Astrocyte of the spinal cord (primary cell): ENCODE measurements around the gene CACNA1C.

Source experiments
- DNase-seq: peaks from one replicate; pipeline ENCODE4 v3.0.0; 2011; ENCODE audit warnings: low read depth, low spot score
- H3K4me3 ChIP-seq: 2 replicates; pipeline ENCODE4 v1.5.1; 2011; ENCODE audit warnings: low read depth, mild to moderate bottlenecking, low read length, moderate library complexity
- in situ Hi-C: cut with HindIII; loops from 2 replicates; pipeline ENCODE4 v1.10.0; 2017; ENCODE audit warnings: low sequenced_read_pairs
- TF ChIP-seq, protein P1 (sequence below): IDR thresholded peaks from 2 replicates; pipeline ENCODE4 v1.5.1; 2012; ENCODE audit warnings: low read depth, mild to moderate bottlenecking, low read length, inconsistent platforms

The CACNA1C gene

DNA sequence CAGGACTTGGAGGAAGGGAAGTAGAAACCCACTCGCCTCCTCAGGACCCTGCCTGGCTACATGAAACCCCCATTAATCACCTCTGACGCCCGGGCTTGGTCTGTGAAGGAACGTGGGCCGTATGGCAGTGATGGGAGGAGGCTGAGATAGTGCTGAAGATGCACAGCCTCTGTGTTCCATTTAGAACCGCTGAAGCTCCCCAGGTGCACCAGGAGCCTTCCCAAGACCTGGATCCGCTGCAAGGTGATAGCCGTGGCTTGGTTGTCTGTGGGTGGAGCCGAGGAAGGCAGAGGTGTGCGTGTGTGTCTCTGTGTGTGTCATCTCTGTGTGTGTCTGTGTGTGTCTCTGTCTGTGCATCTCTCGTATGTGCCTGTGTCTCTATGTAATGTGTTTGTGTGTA, 293.1 kb downstream of the CACNA1C start:
- TF ChIP-seq, protein P1, sequence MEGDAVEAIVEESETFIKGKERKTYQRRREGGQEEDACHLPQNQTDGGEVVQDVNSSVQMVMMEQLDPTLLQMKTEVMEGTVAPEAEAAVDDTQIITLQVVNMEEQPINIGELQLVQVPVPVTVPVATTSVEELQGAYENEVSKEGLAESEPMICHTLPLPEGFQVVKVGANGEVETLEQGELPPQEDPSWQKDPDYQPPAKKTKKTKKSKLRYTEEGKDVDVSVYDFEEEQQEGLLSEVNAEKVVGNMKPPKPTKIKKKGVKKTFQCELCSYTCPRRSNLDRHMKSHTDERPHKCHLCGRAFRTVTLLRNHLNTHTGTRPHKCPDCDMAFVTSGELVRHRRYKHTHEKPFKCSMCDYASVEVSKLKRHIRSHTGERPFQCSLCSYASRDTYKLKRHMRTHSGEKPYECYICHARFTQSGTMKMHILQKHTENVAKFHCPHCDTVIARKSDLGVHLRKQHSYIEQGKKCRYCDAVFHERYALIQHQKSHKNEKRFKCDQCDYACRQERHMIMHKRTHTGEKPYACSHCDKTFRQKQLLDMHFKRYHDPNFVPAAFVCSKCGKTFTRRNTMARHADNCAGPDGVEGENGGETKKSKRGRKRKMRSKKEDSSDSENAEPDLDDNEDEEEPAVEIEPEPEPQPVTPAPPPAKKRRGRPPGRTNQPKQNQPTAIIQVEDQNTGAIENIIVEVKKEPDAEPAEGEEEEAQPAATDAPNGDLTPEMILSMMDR = no peak
- in situ Hi-C loops = no loop called here
- DNase-seq = no peak
- no peak overlapping the region for H3K4me3 ChIP-seq

DNA sequence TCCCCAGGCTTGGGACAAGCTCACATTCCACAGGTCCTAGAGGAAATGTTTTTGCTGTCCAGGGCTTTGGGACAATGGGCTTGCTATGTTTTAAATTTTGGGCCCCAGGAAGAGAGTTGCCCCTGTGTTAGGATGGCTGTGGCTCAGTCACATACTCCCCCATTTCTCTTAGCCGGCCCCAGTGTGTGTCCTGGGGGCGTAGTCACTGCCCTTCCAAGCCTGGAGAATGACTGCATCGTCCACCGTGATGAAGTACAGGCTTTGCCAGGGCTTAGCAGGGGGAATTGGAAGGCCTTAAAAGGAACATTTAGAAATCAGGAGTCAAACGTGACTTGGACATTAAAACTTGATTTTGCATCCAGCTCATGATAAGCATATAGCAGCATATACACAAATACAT, 293.6 kb downstream of the CACNA1C start:
- TF ChIP-seq, protein P1 = no peak
- no peak overlapping the region for H3K4me3 ChIP-seq
- DNase-seq = no peak
- in situ Hi-C loops = no loop called here

DNA sequence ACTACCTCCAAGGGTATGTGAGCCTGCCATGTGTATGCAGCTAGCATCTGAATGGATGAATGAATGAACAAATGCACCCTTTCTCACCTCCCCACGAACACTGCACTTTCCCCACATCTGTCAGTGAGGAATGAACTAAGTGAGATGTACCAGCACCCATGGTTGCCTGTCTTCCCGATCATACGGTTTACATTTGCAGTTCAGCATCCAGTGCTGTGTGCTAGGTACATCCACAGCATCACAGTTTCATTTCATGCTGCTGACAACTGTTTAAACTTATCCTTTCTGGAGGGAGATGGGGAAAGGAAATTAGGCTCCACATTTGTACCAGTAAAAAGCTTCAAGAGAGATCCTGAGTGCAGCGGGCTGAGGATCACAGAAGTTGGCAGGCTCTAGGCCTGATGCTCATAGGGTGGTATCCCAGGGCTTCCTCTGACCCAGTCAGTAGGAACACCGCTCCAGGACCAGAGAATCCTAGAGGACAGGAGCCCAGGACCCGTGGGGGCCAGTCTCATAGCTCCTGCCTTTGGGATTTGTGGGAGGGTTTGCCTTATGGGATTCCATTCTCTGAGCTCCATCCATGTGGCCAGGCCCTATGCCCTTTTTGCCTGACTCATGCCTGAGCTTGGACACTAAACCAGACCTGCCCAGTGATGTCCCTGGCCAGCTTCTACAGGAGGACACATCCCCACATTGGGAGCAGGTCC, 294.5 kb downstream of the CACNA1C start:
- TF ChIP-seq, protein P1 = no peak
- H3K4me3 ChIP-seq = no peak overlapping the region
- DNase-seq = no peak
- in situ Hi-C loops = no loop called here

DNA sequence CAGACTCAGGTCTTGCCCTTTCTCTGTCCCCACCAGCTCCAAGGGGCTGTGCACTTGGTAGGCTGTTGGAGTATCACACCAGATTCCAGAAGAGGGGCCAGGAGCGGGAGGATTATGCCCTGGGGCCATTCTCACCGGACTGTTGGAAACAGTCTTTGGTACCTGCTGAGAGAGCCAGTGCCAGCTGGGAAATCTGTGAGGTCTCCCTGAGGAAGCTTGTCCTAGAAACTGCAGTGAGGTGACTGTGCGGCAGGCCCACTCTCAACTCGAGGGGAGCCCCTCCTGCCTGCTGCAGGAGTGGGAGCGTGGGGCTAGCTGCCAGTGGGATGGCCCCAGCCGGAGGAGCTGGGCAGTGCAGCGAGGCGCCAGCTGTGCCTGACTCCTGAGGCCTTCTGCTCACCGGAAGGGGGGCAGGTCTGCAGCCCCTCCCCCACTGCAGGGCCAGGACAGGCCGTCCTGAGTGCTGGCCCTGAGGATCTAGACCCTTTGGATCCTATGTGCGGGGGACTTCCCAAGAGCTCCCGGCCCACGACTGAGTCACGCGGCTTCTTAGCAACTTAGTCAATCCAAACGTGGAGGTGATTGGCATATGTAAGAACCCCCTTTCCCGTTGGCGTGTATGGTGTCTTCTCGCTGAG, 295.2 kb downstream of the CACNA1C start:
- TF ChIP-seq, protein P1 = no peak
- H3K4me3 ChIP-seq = no peak overlapping the region
- in situ Hi-C loops = no loop called here
- no peak for DNase-seq

DNA sequence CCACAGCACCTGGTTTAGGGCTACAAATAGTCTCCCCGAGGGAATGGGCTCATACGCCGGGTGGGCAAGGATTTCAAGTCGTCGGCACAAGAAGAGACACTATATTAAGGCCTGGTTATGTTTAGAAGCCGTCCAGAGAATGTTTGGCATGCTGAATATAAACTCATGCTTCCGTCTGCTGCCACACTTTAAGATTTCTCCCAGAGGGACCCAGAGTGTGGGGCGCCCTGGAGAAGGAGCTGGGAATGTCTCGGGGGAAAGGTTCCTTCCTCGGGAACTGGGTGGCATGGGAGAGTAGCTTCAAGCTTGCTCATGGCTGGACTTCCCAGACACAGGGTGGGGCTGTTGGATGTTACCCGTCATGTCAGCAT, 295.7 kb downstream of the CACNA1C start:
- H3K4me3 ChIP-seq = no peak overlapping the region
- TF ChIP-seq, protein P1 = no peak
- no peak for DNase-seq
- in situ Hi-C loops = no loop called here

DNA sequence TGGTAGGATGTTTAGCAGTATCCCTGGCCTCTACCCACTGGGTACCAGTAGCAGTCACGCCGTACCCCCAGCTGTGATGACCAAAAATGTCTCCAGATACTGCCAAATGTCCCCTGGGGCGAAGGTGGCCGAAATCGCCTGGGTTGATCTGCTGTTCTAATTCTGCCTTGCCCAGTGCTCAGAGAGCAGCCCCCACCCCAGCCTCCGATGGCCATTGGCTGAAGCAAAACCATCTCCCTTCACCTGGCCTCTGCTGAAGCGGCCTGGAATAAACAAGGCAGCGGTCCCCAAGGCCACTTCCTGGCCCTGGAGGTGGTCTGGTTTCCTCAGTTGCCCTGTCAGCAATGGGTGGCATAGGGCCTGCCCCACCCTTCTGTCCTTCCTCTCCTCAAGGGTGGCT, 298.4 kb downstream of the CACNA1C start:
- H3K4me3 ChIP-seq = no peak overlapping the region
- in situ Hi-C loops = no loop called here
- no peak for DNase-seq
- TF ChIP-seq, protein P1 = no peak
